Raji (cell line): ENCODE measurements around the gene MT1X.

Source experiments
- POLR2A ChIP-seq: IDR thresholded peaks from 2 replicates; pipeline ENCODE4 v1.6.1; 2011; ENCODE audit warnings: low read depth, low read length, control low read depth; ENCODE audit not compliant: insufficient read depth

The MT1X gene

DNA sequence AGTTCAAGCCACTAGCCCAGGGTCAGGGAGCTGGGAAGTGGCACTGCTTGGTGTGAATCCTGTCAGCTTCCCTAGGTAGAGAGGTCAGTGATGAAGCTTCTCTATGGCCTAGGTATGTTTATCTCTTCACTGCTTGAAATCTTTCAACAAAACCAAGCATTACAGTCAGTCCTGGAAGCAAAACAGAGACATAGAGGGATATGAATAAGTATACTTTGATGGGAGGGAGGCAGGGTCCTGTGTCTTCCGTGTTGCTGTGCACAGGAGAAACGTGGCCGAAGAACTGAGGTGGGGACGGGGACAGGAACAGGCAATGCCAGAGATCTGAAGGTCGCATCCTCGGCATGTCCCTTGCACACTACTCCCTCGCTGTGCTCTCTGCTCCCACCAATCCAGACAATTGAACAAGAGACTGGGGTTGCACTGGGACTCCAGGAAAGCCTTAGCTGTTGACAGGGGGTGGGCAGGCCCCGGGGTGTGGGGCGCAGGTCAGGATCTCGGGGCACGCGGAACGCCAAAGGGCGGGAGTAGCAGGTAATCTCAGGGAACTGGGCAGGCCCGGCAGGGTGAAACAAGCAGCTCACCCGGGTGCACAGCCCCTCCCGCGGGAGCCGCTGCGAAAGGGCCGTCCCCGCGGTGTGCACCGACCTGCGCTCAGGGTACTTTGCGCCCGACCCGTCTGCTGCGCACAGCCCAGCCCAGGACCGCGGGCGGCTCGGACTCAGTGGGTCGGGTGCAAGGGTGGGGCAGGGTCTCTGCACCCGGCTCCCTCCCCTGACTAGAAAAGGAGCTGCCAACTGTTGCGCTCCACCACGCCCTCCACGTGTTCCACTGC lies 13.0 kb upstream of the MT1X start, which contains the start of gene MT1H:
MT1H (plus strand) TSS at position 810 of the 835 bp plus-strand sequence. CDS start 71 bp downstream, outside the sequence.
- TF ChIP-seq POLR2A: no peak

- TF ChIP-seq POLR2A: no peak
Observed at GRCh38 chr16:56669840-56670619, 12.2 kb upstream of the MT1X start.

- TF ChIP-seq POLR2A: no peak
Observed at GRCh38 chr16:56670620-56670934, 11.7 kb upstream of the MT1X start.

GRCh38 chr16:56672761-56673536 lies 9.3 kb upstream of the MT1X start:
- no peak for TF ChIP-seq POLR2A

DNA sequence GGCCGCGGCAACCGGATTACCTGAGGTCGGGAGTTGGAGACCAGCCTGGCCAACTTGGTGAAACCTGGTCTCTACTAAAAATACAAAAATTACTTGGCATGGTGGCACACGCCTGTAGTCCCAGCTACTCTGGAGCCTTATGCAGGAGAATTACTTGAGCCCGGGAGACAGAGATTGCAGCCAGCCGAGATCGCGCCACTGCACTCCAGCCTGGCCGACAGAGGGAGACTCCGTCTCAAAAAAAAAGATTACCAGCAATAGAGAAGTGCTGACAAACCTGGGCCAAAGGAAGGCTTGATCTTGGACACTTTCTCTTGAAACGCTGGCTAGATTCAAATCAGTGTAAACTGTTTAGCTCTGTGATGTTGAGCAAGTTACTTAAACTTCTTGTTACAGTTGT lies 8.3 kb upstream of the MT1X start:
- TF ChIP-seq POLR2A: no peak

DNA sequence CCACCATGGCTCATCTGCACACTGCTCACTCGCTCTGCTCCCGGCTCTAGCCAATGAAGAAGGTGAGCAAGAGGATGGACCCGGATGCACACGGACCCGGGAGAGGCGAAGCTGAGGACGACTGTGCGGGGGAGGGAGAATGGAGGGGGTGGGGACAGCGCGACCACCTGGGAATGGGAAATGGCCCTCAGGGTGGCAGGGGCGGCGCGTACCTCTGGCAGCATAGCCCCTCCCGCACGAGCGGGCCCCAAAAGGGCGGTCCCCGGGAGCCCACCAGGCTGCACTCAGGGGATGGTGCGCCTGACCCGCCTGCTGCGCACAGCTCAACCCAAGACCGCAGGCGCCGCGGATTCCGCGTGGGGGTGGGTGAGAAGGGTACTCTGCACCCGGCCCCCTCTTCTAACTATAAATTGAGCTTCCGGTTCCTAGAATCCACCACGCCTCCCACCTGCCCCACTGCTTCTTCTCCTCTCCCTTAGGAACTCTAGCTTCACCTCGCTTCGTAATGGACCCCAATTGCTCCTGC lies 6.5 kb upstream of the MT1X start:
- no peak for TF ChIP-seq POLR2A

DNA sequence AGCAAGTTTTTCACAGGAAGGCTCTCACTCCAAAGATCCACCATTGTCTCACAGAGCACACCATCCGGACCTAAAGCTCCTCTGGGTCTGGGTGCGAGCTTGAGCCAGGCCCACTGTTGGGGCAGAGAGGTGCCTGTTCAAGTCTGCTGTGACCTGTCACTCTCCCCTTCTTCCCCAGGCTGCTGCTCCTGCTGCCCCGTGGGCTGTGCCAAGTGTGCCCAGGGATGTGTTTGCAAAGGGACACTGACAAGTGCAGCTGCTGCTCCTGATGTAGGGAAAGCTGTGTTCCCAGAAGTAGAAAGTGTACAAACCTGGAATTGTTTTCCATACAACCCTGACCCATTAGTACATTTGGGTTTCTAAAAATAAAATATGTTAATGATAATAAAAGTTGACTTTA lies 4.8 kb upstream of the MT1X start:
- TF ChIP-seq POLR2A: no peak

DNA sequence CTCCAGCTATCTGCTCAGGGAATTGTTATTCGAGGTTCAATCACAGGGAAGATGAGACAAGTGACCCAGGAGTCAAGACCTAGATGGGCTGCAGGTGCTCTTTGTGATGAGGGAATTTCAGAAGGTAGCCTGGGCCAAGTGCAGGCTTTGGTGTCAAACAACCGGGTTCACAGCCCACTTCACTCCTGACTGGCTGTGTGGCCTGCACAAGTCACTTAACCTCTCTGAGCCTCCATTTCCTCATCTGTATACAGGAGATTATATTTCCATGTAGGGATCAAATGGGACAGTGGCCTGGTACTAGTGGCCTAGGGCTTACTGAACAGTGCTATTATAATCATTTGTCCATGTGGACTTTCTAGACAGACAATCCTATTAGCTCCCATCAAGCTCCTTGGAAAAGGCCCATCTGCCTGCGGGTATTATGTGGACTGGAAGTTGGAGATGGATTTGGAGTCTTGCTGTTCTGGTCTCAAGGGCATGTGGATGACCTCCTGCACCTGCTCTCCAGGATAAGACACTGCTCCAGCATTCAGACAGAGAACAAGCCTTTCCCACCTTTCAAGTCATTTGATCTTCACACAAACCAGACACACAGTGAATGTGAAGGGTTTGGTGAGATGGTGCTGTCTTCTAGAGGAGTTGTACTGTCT lies 3.1 kb upstream of the MT1X start:
- TF ChIP-seq POLR2A: no peak

GRCh38 chr16:56679818-56680217 lies 2.5 kb upstream of the MT1X start:
- no peak for TF ChIP-seq POLR2A

GRCh38 chr16:56682703-56683397 lies 580 bp downstream of the MT1X start:
- no peak for TF ChIP-seq POLR2A

- no peak for TF ChIP-seq POLR2A
Observed at GRCh38 chr16:56683424-56684172, 1.3 kb downstream of the MT1X start.

DNA sequence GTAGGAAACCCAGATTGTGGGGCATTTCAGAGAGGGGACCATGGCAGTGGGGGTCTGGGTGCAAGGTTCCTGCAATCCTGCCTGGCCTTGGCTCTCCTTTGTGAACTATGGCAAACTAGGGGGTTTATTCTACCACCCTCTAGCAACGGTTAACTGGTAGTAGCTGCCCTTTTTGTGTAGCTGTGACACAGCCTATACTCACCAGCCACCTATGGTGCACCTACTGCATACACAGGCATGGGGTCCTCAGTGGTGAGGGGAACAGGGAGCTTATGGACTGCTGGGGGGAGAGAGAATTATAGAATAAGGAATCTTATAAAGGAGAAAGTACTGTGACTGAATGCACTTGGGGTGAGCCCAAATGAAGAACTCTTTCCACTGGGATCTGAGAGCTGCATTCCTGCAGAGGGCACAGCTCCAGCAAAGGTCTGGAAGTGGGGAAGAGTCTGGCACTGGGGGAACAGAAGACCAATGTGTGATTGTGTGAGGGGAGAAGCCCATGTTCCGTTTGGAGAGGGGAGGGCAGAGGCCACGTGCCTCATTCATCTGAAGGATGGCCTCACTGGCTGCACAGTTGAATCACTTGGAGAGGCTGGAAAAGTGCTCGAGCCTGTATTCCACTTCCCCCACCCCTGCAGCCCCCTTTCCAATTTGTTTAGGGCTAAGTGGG lies 2.1 kb downstream of the MT1X start:
- no peak for TF ChIP-seq POLR2A
